GM23338 (cell line): Measurements from ENCODE around the gene CYBRD1. TPM values are rescaled to one million over a fixed set of nuclear protein-coding genes. Genes with fewer than 3 reads are reported as not detected.

Source experiments
- ATAC-seq: fragments of 200-7000 bp; cut with Tn5 transposase; 3 replicates; pipeline ENCODE4 v1.9.1; 2020
- DNase-seq: peaks from one replicate; pipeline ENCODE4 v3.0.0-alpha.2; 2015; ENCODE audit warnings: low spot score
- H2AFZ ChIP-seq: fragments of 200-600 bp; sonication (generic); 2 replicates; pipeline ENCODE4 v1.8.0; 2016; ENCODE audit warnings: antibody characterized with exemption, mild to moderate bottlenecking, moderate library complexity
- H3F3A ChIP-seq: fragments of 200-600 bp; sonication (generic); replicated peaks from 2 replicates; pipeline ENCODE4 v1.8.0; 2017; ENCODE audit warnings: antibody characterized with exemption, mixed run types, low read depth
- H3K27ac ChIP-seq: fragments of 200-600 bp; sonication (generic); 2 replicates; pipeline ENCODE4 v1.6.1; 2016; ENCODE audit warnings: low read depth
- H3K27me3 ChIP-seq: fragments of 200-600 bp; sonication (generic); 2 replicates; pipeline ENCODE4 v1.8.0; 2016; ENCODE audit warnings: mild to moderate bottlenecking, mixed run types, moderate library complexity; ENCODE audit not compliant: insufficient read depth
- H3K36me3 ChIP-seq: fragments of 200-600 bp; sonication (generic); 2 replicates; pipeline ENCODE4 v1.8.0; 2016; ENCODE audit warnings: mild to moderate bottlenecking; ENCODE audit not compliant: insufficient read depth
- H3K4me1 ChIP-seq: fragments of 200-600 bp; sonication (generic); 2 replicates; pipeline ENCODE4 v1.8.0; 2016; ENCODE audit warnings: mild to moderate bottlenecking, moderate library complexity; ENCODE audit not compliant: insufficient read depth
- H3K4me2 ChIP-seq: fragments of 200-600 bp; sonication (generic); 2 replicates; pipeline ENCODE4 v1.7.1; 2017; ENCODE audit warnings: mixed run types
- H3K4me3 ChIP-seq: fragments of 200-600 bp; sonication (generic); 2 replicates; pipeline ENCODE4 v1.6.1; 2016; ENCODE audit warnings: mixed run types
- H3K79me2 ChIP-seq: fragments of 200-600 bp; sonication (generic); replicated peaks from 2 replicates; pipeline ENCODE4 v1.8.0; 2017; ENCODE audit warnings: mild to moderate bottlenecking; ENCODE audit not compliant: insufficient read depth
- H3K9me2 ChIP-seq: fragments of 200-600 bp; sonication (generic); 2 replicates; pipeline ENCODE4 v1.8.0; 2017; ENCODE audit not compliant: insufficient read depth
- H4K20me1 ChIP-seq: fragments of 200-600 bp; sonication (generic); replicated peaks from 2 replicates; pipeline ENCODE4 v1.8.0; 2017; ENCODE audit warnings: mild to moderate bottlenecking; ENCODE audit not compliant: insufficient read depth
- H3K27ac Mint-ChIP-seq: 2 replicates; pipeline ENCODE4 v1.8.0; 2020; ENCODE audit warnings: inconsistent platforms, mild to moderate bottlenecking, moderate library complexity, mixed read lengths
- H3K27me3 Mint-ChIP-seq: 3 replicates; pipeline ENCODE4 v1.8.0; 2022; ENCODE audit warnings: low read depth, mild to moderate bottlenecking, moderate library complexity, mixed read lengths, inconsistent platforms; ENCODE audit not compliant: insufficient read depth, poor library complexity
- H3K36me3 Mint-ChIP-seq: 3 replicates; pipeline ENCODE4 v1.8.0; 2021; ENCODE audit warnings: low read depth, mild to moderate bottlenecking, inconsistent platforms, moderate library complexity, mixed read lengths
- H3K4me1 Mint-ChIP-seq: 3 replicates; pipeline ENCODE4 v1.8.0; 2020; ENCODE audit warnings: mild to moderate bottlenecking, inconsistent platforms, mixed read lengths
- H3K4me3 Mint-ChIP-seq: 3 replicates; pipeline ENCODE4 v1.8.0; 2021; ENCODE audit warnings: moderate library complexity, mild to moderate bottlenecking, inconsistent platforms, mixed read lengths
- H3K9me3 Mint-ChIP-seq: 3 replicates; pipeline ENCODE4 v1.8.0; 2020; ENCODE audit warnings: moderate library complexity, mild to moderate bottlenecking, inconsistent platforms, mixed read lengths
- CREB1 ChIP-seq: fragments of 250-450 bp; sonication (Bioruptor Pico); IDR thresholded peaks from 2 replicates; pipeline ENCODE4 v1.5.0; 2020; ENCODE audit warnings: low read depth, mild to moderate bottlenecking, moderate library complexity
- CTCF ChIP-seq, 2 experiments: fragments of 200-600 bp in 1 of 2; sonication (generic) in 1 of 2; conservative IDR thresholded peaks; 2 replicates each; pipeline versions ENCODE4 v1.5.1 to v1.6.1; 2016 to 2017; ENCODE audit warnings: antibody characterized with exemption in 2 of 2, low read depth in 2 of 2, mild to moderate bottlenecking in 2 of 2, moderate library complexity in 1 of 2
- EZH2 ChIP-seq: fragments of 200-600 bp; sonication (generic); IDR thresholded peaks from one replicate; pipeline ENCODE4 v1.8.0; 2017; ENCODE audit warnings: antibody characterized with exemption, mild to moderate bottlenecking, low read depth; ENCODE audit not compliant: unreplicated experiment
- EZH2phosphoT487 ChIP-seq: fragments of 200-600 bp; sonication (generic); IDR thresholded peaks from one replicate; pipeline ENCODE4 v1.8.1; 2018; ENCODE audit warnings: antibody characterized with exemption; ENCODE audit not compliant: unreplicated experiment
- JUNB ChIP-seq: IDR thresholded peaks from one replicate; pipeline ENCODE4 v1.6.1; 2016; ENCODE audit warnings: antibody characterized with exemption; ENCODE audit not compliant: unreplicated experiment
- NANOG ChIP-seq: IDR thresholded peaks from 2 replicates; pipeline ENCODE4 v1.6.1; 2016; ENCODE audit warnings: antibody characterized with exemption, borderline replicate concordance
- POLR2AphosphoS5 ChIP-seq: IDR thresholded peaks from 2 replicates; pipeline ENCODE4 v1.6.1; 2016; ENCODE audit warnings: antibody characterized with exemption, low read depth
- STAT1 ChIP-seq: IDR thresholded peaks from one replicate; pipeline ENCODE4 v1.6.1; 2016; ENCODE audit warnings: antibody characterized with exemption; ENCODE audit not compliant: unreplicated experiment
- ZNF114 ChIP-seq: fragments of 250-450 bp; sonication (Bioruptor Pico); IDR thresholded peaks from 2 replicates; pipeline ENCODE4 v1.5.0; 2020; ENCODE audit warnings: mild to moderate bottlenecking, moderate library complexity
- ZNF331 ChIP-seq: fragments of 250-450 bp; sonication (Bioruptor Pico); IDR thresholded peaks from 2 replicates; pipeline ENCODE4 v1.5.0; 2020; ENCODE audit warnings: low read depth, mild to moderate bottlenecking, moderate library complexity
- polyA plus RNA-seq: library from polyadenylated mRNA; unstranded; fragments of >200 nt; fragmentation: Nextera tagmentation; extraction: Ambion mirVana; gene quantifications from 2 replicates; pipeline ENCODE4 v1.2.1, GENCODE V29; 2016
- total RNA-seq: library from RNA; depleted of rRNA; stranded (reverse); fragments of >200 nt; shearing (Covaris generic); gene quantifications from 2 replicates; pipeline ENCODE4 v1.2.3, GENCODE V29; 2014
- TF ChIP-seq, protein P1 (sequence below): IDR thresholded peaks from one replicate; pipeline ENCODE4 v1.6.1; 2018; ENCODE audit warnings: antibody characterized with exemption; ENCODE audit not compliant: unreplicated experiment
- TF ChIP-seq, protein P2 (sequence below): fragments of 250-450 bp; sonication (Bioruptor Pico); IDR thresholded peaks from 2 replicates; pipeline ENCODE4 v1.5.0; 2020; ENCODE audit warnings: mild to moderate bottlenecking, moderate library complexity
- TF ChIP-seq, protein P3 (sequence below): IDR thresholded peaks from 2 replicates; pipeline ENCODE4 v1.6.1; 2016; ENCODE audit warnings: antibody characterized with exemption

CYBRD1 gene
- total and polyA plus RNA-seq, 2 experiments from 2014 or later, result 3.4 to 5.3 TPM

- peaks cover 18% of the 10 kb centered on the region for H3K4me1 ChIP-seq
- ATAC-seq, result peak; percentile 11
- no peak overlapping the region; the same call in 1 of the 2 replicates for H2AFZ ChIP-seq
- H3K4me2 ChIP-seq, result peak overlapping the region; percentile 90
- H3K4me3 ChIP-seq, result peak overlapping the region; percentile 97
- no peaks in the 10 kb centered on the region for H3K36me3 ChIP-seq
- peaks cover 38% of the 10 kb centered on the region for H3K79me2 ChIP-seq
- Mint-ChIP-seq H3K4me1 (peaks cover 30% of the 10 kb centered on the region), H3K27ac (no peak overlapping the region; the same call in 1 of the 2 replicates), H3K27me3 (peaks cover 13% of the 10 kb centered on the region), H3K36me3 (peaks cover 7% of the 10 kb centered on the region; the same call in 1 of the 3 replicates), H3K9me3 (no peaks in the 10 kb centered on the region), H3K4me3 (peak overlapping the region; percentile 96)
- no peaks in the 10 kb centered on the region for H4K20me1 ChIP-seq
- TF ChIP-seq ZNF114 (CRISPR knock-in tag) (no peak), ZNF331 (CRISPR knock-in tag) (no peak), POLR2AphosphoS5 (no peak), JUNB (no peak), EZH2phosphoT487 (no peak), STAT1 (no peak), EZH2 (no peak), CTCF (conservative IDR thresholded peaks at IDR 0.05; ENCODE audit: low read depth in 2 of 2) (no peak), CREB1 (CRISPR knock-in tag) (no peak), NANOG (no peak)
- TF ChIP-seq, protein P1, sequence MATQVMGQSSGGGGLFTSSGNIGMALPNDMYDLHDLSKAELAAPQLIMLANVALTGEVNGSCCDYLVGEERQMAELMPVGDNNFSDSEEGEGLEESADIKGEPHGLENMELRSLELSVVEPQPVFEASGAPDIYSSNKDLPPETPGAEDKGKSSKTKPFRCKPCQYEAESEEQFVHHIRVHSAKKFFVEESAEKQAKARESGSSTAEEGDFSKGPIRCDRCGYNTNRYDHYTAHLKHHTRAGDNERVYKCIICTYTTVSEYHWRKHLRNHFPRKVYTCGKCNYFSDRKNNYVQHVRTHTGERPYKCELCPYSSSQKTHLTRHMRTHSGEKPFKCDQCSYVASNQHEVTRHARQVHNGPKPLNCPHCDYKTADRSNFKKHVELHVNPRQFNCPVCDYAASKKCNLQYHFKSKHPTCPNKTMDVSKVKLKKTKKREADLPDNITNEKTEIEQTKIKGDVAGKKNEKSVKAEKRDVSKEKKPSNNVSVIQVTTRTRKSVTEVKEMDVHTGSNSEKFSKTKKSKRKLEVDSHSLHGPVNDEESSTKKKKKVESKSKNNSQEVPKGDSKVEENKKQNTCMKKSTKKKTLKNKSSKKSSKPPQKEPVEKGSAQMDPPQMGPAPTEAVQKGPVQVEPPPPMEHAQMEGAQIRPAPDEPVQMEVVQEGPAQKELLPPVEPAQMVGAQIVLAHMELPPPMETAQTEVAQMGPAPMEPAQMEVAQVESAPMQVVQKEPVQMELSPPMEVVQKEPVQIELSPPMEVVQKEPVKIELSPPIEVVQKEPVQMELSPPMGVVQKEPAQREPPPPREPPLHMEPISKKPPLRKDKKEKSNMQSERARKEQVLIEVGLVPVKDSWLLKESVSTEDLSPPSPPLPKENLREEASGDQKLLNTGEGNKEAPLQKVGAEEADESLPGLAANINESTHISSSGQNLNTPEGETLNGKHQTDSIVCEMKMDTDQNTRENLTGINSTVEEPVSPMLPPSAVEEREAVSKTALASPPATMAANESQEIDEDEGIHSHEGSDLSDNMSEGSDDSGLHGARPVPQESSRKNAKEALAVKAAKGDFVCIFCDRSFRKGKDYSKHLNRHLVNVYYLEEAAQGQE, result no peak
- TF ChIP-seq, protein P2, sequence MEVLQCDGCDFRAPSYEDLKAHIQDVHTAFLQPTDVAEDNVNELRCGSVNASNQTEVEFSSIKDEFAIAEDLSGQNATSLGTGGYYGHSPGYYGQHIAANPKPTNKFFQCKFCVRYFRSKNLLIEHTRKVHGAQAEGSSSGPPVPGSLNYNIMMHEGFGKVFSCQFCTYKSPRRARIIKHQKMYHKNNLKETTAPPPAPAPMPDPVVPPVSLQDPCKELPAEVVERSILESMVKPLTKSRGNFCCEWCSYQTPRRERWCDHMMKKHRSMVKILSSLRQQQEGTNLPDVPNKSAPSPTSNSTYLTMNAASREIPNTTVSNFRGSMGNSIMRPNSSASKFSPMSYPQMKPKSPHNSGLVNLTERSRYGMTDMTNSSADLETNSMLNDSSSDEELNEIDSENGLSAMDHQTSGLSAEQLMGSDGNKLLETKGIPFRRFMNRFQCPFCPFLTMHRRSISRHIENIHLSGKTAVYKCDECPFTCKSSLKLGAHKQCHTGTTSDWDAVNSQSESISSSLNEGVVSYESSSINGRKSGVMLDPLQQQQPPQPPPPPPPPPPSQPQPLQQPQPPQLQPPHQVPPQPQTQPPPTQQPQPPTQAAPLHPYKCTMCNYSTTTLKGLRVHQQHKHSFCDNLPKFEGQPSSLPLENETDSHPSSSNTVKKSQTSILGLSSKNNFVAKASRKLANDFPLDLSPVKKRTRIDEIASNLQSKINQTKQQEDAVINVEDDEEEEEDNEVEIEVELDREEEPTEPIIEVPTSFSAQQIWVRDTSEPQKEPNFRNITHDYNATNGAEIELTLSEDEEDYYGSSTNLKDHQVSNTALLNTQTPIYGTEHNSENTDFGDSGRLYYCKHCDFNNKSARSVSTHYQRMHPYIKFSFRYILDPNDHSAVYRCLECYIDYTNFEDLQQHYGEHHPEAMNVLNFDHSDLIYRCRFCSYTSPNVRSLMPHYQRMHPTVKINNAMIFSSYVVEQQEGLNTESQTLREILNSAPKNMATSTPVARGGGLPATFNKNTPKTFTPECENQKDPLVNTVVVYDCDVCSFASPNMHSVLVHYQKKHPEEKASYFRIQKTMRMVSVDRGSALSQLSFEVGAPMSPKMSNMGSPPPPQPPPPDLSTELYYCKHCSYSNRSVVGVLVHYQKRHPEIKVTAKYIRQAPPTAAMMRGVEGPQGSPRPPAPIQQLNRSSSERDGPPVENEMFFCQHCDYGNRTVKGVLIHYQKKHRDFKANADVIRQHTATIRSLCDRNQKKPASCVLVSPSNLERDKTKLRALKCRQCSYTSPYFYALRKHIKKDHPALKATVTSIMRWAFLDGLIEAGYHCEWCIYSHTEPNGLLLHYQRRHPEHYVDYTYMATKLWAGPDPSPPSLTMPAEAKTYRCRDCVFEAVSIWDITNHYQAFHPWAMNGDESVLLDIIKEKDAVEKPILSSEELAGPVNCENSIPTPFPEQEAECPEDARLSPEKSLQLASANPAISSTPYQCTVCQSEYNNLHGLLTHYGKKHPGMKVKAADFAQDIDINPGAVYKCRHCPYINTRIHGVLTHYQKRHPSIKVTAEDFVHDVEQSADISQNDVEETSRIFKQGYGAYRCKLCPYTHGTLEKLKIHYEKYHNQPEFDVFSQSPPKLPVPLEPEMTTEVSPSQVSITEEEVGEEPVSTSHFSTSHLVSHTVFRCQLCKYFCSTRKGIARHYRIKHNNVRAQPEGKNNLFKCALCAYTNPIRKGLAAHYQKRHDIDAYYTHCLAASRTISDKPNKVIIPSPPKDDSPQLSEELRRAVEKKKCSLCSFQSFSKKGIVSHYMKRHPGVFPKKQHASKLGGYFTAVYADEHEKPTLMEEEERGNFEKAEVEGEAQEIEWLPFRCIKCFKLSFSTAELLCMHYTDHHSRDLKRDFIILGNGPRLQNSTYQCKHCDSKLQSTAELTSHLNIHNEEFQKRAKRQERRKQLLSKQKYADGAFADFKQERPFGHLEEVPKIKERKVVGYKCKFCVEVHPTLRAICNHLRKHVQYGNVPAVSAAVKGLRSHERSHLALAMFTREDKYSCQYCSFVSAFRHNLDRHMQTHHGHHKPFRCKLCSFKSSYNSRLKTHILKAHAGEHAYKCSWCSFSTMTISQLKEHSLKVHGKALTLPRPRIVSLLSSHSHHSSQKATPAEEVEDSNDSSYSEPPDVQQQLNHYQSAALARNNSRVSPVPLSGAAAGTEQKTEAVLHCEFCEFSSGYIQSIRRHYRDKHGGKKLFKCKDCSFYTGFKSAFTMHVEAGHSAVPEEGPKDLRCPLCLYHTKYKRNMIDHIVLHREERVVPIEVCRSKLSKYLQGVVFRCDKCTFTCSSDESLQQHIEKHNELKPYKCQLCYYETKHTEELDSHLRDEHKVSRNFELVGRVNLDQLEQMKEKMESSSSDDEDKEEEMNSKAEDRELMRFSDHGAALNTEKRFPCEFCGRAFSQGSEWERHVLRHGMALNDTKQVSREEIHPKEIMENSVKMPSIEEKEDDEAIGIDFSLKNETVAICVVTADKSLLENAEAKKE (CRISPR knock-in tag), result no peak
- TF ChIP-seq, protein P3, sequence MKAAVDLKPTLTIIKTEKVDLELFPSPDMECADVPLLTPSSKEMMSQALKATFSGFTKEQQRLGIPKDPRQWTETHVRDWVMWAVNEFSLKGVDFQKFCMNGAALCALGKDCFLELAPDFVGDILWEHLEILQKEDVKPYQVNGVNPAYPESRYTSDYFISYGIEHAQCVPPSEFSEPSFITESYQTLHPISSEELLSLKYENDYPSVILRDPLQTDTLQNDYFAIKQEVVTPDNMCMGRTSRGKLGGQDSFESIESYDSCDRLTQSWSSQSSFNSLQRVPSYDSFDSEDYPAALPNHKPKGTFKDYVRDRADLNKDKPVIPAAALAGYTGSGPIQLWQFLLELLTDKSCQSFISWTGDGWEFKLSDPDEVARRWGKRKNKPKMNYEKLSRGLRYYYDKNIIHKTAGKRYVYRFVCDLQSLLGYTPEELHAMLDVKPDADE, result no peak
- 0 out of 2 replicates have a peak, but pooled peaks cover 3% of the 10 kb centered on the region for H3F3A ChIP-seq
- no peaks in the 10 kb centered on the region for H3K27me3 ChIP-seq
- DNase-seq, result peak; percentile 55
- no peaks in the 10 kb centered on the region for H3K9me2 ChIP-seq
- H3K27ac ChIP-seq, result peak overlapping the region; percentile 84; the same call in 1 of the 2 replicates
These were observed 1.7 kb downstream of the CYBRD1 start for GRCh38 chr2:171524018-171524401.
